ENCODE data around the gene IGLL1. TPM values are rescaled to one million over a fixed set of nuclear protein-coding genes. Genes with fewer than 3 reads are reported as not detected.

The IGLL1 gene
- total and polyA plus RNA-seq, 2 experiments from 2014 or later = not detected

DNA sequence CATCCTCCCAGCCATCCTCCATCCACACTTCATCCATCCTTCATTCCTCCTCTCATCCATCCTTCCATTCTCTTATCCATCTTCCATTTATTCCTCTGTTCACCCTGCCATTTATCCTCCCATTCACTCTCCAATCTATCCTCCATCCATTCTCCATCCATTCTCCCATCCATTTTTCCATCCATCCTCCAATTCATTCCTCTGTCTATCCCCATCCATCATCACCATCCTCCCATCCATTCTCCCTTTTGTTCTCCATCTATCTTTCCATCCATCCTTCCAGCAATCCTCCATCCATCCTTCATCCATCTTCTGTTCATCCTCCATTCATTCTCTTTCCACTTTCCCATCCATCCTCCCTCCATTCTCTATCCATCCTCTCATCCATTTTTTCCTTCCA, 28.7 kb downstream of the IGLL1 start (continued):
- TF ChIP-seq, protein P1, sequence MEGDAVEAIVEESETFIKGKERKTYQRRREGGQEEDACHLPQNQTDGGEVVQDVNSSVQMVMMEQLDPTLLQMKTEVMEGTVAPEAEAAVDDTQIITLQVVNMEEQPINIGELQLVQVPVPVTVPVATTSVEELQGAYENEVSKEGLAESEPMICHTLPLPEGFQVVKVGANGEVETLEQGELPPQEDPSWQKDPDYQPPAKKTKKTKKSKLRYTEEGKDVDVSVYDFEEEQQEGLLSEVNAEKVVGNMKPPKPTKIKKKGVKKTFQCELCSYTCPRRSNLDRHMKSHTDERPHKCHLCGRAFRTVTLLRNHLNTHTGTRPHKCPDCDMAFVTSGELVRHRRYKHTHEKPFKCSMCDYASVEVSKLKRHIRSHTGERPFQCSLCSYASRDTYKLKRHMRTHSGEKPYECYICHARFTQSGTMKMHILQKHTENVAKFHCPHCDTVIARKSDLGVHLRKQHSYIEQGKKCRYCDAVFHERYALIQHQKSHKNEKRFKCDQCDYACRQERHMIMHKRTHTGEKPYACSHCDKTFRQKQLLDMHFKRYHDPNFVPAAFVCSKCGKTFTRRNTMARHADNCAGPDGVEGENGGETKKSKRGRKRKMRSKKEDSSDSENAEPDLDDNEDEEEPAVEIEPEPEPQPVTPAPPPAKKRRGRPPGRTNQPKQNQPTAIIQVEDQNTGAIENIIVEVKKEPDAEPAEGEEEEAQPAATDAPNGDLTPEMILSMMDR (conservative IDR thresholded peaks at IDR 0.05; ENCODE audit: low read depth in 2 of 2) = no peak
- TF ChIP-seq STAT1 (IDR thresholded peaks at IDR 0.05; ENCODE audit: unreplicated experiment) (no peak), ZNF331 (CRISPR knock-in tag; IDR thresholded peaks at IDR 0.05; ENCODE audit: low read depth) (no peak), ETS1 (IDR thresholded peaks at IDR 0.05) (no peak), CREB1 (CRISPR knock-in tag; IDR thresholded peaks at IDR 0.05; ENCODE audit: low read depth) (no peak), REST (IDR thresholded peaks at IDR 0.05; ENCODE audit: unreplicated experiment) (no peak)

GRCh38 chr22:23550049-23550650, 29.9 kb downstream of the IGLL1 start:
- Histone ChIP-seq H3K27ac (ENCODE audit: low read depth) (no peak overlapping the region), H3K4me1 (ENCODE audit: insufficient read depth) (no peaks in the 10 kb centered on the region), H3F3A (replicated peaks; ENCODE audit: low read depth) (no peaks in the 10 kb centered on the region), H2AFZ (no peak overlapping the region), H3K4me2 (no peak overlapping the region), H3K79me2 (replicated peaks; ENCODE audit: insufficient read depth) (no peaks in the 10 kb centered on the region), H4K20me1 (replicated peaks; ENCODE audit: insufficient read depth) (no peaks in the 10 kb centered on the region), H3K27me3 (ENCODE audit: insufficient read depth) (no peaks in the 10 kb centered on the region), H3K9me2 (ENCODE audit: insufficient read depth) (peaks cover 9% of the 10 kb centered on the region; the same call in 1 of the 2 replicates), H3K4me3 (no peak overlapping the region), H3K36me3 (ENCODE audit: insufficient read depth) (no peaks in the 10 kb centered on the region)
- Mint-ChIP-seq H3K4me1 (peaks cover 2% of the 10 kb centered on the region; the same call in 1 of the 3 replicates), H3K4me3 (no peak overlapping the region), H3K36me3 (ENCODE audit: low read depth) (no peaks in the 10 kb centered on the region), H3K27ac (no peak overlapping the region), H3K9me3 (peaks cover 15% of the 10 kb centered on the region), H3K27me3 (ENCODE audit: insufficient read depth, low read depth, poor library complexity) (peaks cover 11% of the 10 kb centered on the region)
- ATAC-seq (no peak), DNase-seq (ENCODE audit: low spot score) (no peak)
- TF ChIP-seq STAT1 (IDR thresholded peaks at IDR 0.05; ENCODE audit: unreplicated experiment) = no peak

All from GM23338 (cell line).